GM12872 (cell line): ENCODE results near the gene SERINC1.

Experiments used
- TF ChIP-seq, protein P1 (sequence below): IDR thresholded peaks from 3 replicates; pipeline ENCODE4 v1.5.1; 2011; ENCODE audit warnings: low read depth, mild to moderate bottlenecking, low read length, moderate library complexity; ENCODE audit not compliant: insufficient read depth

The SERINC1 gene

DNA sequence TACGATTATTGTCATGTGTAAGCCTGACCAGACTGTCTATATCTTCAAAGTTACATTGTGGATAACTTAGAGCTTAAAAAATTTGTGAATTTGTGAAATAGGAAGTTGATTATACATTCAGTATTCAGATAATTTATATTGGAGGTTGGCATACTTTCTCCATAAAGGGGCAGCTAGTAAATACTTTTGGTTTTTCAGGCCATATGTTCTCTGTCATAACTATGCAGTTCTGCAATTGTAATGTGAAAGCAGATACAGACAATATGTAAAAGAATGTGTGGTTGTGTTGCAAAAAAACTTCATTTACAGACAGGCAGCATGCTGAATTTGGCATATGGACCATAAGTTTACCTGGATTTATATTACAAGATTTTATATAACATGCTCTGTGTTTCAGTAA is 42.8 kb downstream of the SERINC1 start:
- TF ChIP-seq, protein P1, sequence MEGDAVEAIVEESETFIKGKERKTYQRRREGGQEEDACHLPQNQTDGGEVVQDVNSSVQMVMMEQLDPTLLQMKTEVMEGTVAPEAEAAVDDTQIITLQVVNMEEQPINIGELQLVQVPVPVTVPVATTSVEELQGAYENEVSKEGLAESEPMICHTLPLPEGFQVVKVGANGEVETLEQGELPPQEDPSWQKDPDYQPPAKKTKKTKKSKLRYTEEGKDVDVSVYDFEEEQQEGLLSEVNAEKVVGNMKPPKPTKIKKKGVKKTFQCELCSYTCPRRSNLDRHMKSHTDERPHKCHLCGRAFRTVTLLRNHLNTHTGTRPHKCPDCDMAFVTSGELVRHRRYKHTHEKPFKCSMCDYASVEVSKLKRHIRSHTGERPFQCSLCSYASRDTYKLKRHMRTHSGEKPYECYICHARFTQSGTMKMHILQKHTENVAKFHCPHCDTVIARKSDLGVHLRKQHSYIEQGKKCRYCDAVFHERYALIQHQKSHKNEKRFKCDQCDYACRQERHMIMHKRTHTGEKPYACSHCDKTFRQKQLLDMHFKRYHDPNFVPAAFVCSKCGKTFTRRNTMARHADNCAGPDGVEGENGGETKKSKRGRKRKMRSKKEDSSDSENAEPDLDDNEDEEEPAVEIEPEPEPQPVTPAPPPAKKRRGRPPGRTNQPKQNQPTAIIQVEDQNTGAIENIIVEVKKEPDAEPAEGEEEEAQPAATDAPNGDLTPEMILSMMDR, result no peak

DNA sequence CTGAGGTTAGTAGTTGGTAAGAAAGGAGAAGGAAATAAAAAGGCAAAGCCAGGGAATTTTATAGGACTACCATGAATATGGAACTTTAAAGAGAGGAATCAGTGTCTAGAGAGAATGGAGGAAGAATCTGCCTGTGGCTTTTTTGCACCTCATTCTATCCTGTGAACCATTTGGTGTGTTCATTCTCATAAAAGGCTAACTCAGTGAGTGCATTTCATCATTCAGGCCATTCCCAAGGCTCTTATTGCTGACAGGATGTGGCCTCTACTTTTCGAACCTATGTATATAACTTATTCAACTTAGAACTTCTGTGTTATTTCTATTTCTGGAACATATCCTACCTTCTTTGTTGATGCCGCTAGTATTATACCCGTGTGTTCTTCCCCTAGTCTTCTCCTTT is 45.0 kb downstream of the SERINC1 start:
- TF ChIP-seq, protein P1, result no peak

GRCh38 chr6:122423734-122424133 is 47.9 kb downstream of the SERINC1 start:
- TF ChIP-seq, protein P1, result no peak

GRCh38 chr6:122422614-122423267 is 48.9 kb downstream of the SERINC1 start:
- TF ChIP-seq, protein P1, result no peak

DNA sequence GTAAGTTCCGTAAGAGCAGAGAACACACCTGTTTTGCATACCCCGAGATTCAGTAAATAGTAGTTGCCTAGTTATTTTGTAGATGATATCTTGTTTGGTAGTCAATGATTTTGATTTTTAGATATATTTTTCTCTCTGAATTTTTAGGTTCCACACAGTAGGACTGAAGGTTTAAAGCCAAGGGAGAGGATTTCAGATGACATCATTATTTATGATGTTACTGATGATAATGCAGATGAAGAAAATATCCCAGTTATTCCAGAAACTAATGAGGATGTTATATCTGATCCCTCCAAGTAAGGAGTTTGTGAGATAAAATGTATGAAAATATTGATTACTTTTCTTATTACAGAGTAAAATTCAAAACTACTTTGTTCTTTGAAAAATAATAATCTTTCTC is 49.6 kb downstream of the SERINC1 start:
- TF ChIP-seq, protein P1, result no peak

- TF ChIP-seq, protein P1, result no peak
These were observed 54.8 kb downstream of the SERINC1 start for GRCh38 chr6:122416825-122417224.

DNA sequence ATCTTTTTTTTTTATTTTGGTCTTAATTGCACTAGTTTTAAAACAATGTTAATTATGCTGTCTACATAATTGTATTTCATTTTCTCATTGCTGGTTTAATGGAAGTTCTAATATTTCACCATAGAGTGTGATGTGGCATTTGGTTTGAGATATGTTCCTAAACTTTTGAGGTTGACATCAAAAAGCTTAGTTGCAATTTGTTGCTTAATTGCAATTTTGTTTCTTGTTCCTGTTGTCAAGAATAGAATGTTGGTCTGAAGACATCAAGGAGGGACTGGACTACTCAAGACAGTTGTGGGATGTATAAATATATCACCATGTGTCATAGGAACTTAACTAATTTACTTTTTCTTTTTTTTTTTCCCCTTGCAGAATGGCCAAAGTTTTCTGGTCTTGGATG is 59.6 kb downstream of the SERINC1 start:
- TF ChIP-seq, protein P1, result no peak
